Measurements from ENCODE around the gene SMIM29.

DNA sequence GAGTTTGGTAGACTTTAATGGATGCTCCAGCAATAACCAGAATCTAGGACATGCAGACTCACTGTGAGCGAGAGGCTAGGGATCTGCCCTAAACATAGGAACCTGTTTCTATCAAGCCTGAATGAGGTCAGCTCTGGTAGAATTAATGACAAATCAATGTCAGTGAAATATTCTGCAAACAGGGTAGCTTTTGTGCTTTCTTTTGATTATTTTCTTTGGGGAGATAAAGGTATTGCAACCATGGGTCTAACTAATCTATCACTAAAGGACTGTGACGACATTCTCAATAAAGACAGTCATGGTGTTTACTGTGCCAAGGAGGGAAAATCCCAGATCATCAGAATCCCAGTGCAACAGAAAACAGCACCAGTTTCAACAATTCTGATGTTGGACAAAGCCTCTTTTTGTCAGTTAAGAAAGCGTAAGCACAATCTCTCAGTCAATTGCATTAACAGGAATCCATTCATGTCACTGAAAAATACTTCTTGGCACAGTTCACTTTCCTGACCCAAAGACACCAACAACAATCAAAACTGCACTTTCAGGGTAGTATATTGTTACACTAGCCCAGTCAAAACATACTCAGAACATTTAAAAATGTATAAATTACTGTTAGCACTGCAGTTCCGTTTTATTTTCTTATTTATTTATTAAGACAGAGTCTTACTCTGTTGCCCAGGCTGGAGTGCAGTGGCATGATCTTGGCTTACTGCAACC, 36.8 kb upstream of the SMIM29 start:
- TF ChIP-seq EZH2 (IDR thresholded peaks at IDR 0.05; ENCODE audit: low read length, missing control alignments) = no peak
- TF ChIP-seq CTCF (conservative IDR thresholded peaks at IDR 0.05 in 1 of 2, IDR thresholded peaks at IDR 0.05 in 1 of 2; ENCODE audit: low read depth in 1 of 2, low read length in 2 of 2) = no peak

Data from fibroblast of lung (primary cell).